Adipose tissue (tissue), 3 donors: ENCODE results near the gene PHAF1. TPM values are rescaled to one million over a fixed set of nuclear protein-coding genes. Genes with fewer than 3 reads are reported as not detected.

Experiments used
- H3K27ac ChIP-seq: one replicate; pipeline ENCODE4 v1.5.1; 2013; ENCODE audit warnings: low read depth, low read length
- WGBS, 3 donors: extraction: QIAGEN DNeasy Blood & Tissue Kit; methylation state at CpG; one replicate each; pipeline ENCODE4 v1.1.7; 2013; 5-methylcytosine and 5-hydroxymethylcytosine counted together
- polyA plus RNA-seq, 3 donors: library from polyadenylated mRNA; stranded (reverse); fragments of 200-250 nt; gene quantifications; one replicate each; pipeline ENCODE4 v1.2.3, GENCODE V29; 2013
- donor health status: healthy with polysubstance abuse.
- donor health status: Bipolar disorder and iron deficiency.
- donor health status: healthy.

The PHAF1 gene
- polyA plus RNA-seq, 3 donors = 4.6 to 6.8 (median 6.6) TPM

DNA sequence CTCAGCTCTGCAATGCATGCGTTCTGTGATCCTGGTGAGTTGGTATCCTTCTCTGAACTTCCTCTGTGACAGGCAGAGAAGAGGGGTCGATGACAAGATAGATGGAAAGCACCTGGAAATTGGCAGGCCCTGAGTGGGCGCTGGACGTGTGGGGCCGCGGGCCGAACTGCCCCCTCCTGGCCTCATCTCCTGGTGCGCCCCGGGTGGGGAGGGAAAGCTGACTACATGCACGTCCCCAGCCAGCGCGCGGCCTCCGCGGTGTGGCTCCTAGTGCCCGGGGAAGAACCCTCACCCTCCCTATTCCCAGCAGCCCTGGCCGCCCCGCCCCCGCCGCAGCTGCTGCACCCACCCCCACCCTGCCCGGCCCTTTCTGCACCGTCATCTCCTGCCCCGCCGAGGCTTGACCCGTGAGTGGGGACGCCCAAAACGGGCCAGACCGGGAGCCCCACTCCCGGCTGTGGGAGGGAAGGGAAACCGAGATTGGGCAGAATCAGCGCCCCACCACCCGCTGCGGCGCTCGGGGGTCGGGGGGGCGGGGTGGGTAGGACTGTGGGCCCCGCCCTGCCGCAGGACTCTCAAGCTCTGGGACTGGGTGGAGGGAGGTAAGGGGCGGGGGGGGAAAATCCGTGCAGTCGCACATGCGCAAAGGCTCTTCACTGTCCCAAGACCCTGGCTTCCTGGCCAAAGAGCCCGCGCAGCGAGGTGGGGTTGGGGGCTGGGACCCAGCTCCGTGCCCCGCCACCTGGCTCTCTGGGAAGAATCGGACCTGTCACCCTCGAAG, 60.6 kb downstream of the PHAF1 start, which contains the start of gene NOL3:
Gene NOL3 (plus strand): TSS at position 371 of the 781 bp plus-strand sequence.
- WGBS, 3 donors = 2 to 3% (median 2%) methylated on average over 44 to 50 of the region's 50 CpGs
- H3K27ac ChIP-seq = no peak within 1 kb of the TSS

DNA sequence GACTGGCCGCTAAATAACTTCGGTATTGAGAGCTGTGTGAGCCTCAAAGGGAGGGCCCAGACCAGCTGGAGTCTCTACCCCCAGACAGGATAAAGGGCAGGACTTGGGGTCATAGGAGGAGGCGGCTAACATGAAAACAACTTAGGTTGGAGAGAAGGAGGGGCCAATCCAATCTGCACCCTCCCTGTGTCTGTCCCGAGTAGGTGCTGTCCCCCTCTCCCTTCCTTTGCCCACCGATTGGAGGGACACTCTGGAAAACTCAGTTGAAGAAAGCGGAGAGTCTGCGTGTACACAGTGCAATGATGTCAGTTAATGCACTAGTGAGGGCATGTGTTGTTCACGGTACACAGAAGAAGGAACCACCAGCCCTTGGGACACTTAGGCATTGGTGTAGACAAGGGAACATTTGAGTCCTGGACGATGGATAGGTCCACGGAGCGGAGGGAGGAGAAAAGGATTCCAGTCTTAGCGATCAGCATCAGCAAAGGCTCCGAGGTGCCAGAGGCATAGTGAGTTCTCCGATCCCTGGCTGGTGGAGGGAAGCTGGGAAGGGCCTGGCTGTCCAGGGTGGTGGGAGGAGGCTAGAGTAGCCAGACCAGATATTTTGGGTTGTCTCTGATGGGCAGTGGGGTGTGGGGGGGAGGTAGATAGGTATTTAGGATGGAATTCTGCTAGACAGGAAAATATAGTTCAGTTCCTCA, 61.4 kb downstream of the PHAF1 start:
- 39 to 48% (median 47%) methylated on average over 14 of the region's 14 CpGs for WGBS, 3 donors

DNA sequence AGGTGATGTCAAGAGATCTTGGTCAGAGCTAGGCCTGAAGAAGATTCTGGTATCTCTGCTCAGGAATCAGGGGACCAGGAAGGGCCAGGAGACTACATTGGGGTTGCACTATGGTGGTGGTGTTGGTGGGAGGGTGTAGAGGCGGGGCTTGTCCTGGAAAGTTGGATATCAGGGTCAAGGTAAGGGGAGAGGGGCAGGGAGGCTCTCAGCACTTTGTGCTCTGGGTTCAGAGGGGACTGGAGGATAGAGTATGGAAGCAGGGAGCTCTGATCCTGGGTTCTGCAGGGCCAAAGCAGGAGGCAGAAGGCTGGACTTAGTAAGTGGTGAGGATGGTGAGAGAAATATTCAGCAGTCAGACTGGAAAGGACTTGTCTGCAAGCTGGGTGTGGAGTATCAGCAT, 63.6 kb downstream of the PHAF1 start:
- WGBS, 3 donors = 75 to 100% (median 100%) methylated on average over 1 of the region's 1 CpG

More for the DNA sequence above, 61.4 kb downstream of the PHAF1 start:
- H3K27ac ChIP-seq = no peak overlapping the region

DNA sequence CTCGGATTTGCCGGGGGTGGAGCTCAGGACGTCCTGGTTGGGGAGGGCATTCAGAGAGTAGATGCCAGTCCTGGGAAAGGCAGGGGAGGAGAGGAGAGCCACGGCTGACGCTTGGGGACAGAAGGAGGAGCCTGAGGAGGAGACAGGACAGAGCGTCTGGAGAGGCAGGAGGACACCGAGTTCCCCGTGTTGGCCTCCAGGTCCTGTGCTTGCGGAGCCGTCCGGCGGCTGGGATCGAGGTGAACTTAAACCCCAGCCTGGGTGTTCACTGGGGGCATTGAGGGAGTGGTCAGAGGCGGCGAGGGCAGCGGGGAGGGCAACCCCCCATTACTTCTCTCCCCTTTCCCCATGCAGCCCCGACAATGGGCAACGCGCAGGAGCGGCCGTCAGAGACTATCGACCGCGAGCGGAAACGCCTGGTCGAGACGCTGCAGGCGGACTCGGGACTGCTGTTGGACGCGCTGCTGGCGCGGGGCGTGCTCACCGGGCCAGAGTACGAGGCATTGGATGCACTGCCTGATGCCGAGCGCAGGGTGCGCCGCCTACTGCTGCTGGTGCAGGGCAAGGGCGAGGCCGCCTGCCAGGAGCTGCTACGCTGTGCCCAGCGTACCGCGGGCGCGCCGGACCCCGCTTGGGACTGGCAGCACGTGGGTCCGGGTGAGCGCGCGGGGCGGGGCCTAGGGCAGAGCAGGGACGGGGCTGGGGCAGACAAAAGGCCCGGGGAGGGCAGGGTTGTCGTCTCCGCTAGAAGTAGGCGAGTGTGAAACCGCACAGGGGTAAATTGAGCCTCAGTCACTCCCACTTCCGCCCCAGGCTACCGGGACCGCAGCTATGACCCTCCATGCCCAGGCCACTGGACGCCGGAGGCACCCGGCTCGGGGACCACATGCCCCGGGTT, 64.3 kb downstream of the PHAF1 start:
- H3K27ac ChIP-seq = no peak overlapping the region
- WGBS, 3 donors = 0 to 6% (median 1%) methylated on average over 66 to 71 of the region's 71 CpGs

More for the DNA sequence above, 63.6 kb downstream of the PHAF1 start:
- no peak overlapping the region for H3K27ac ChIP-seq

DNA sequence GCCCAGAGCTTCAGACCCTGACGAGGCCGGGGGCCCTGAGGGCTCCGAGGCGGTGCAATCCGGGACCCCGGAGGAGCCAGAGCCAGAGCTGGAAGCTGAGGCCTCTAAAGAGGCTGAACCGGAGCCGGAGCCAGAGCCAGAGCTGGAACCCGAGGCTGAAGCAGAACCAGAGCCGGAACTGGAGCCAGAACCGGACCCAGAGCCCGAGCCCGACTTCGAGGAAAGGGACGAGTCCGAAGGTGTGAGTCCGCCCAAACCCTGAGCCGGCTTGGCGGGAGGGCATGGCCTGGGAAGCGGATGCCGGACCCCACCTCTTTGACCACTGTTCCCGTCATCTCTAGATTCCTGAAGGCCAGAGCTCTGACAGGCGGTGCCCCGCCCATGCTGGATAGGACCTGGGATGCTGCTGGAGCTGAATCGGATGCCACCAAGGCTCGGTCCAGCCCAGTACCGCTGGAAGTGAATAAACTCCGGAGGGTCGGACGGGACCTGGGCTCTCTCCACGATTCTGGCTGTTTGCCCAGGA, 65.0 kb downstream of the PHAF1 start:
- no peak overlapping the region for H3K27ac ChIP-seq
- 40 to 63% (median 45%) methylated on average over 29 to 31 of the region's 31 CpGs for WGBS, 3 donors

DNA sequence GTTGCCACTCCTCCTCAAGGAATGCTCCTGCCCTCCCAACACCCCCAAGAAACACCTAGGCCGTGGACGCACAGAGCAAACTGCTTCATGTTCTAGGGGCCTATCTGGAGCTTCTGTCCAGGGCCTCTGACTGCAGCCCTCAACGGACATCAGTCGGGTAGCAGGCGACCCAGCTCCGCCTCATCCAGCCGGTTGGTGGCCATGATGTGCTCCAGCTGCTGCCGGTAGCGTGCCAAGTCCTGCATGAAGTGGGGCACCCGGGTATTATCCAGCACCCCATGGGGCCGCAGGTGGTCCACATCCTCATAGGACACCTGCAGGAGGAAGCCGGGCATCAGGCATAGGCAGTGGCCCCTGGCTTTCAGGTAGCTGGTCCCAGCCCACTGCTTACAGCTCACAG, 66.9 kb downstream of the PHAF1 start:
- H3K27ac ChIP-seq = no peak overlapping the region
- WGBS, 3 donors = 93 to 96% (median 96%) methylated on average over 12 of the region's 12 CpGs

DNA sequence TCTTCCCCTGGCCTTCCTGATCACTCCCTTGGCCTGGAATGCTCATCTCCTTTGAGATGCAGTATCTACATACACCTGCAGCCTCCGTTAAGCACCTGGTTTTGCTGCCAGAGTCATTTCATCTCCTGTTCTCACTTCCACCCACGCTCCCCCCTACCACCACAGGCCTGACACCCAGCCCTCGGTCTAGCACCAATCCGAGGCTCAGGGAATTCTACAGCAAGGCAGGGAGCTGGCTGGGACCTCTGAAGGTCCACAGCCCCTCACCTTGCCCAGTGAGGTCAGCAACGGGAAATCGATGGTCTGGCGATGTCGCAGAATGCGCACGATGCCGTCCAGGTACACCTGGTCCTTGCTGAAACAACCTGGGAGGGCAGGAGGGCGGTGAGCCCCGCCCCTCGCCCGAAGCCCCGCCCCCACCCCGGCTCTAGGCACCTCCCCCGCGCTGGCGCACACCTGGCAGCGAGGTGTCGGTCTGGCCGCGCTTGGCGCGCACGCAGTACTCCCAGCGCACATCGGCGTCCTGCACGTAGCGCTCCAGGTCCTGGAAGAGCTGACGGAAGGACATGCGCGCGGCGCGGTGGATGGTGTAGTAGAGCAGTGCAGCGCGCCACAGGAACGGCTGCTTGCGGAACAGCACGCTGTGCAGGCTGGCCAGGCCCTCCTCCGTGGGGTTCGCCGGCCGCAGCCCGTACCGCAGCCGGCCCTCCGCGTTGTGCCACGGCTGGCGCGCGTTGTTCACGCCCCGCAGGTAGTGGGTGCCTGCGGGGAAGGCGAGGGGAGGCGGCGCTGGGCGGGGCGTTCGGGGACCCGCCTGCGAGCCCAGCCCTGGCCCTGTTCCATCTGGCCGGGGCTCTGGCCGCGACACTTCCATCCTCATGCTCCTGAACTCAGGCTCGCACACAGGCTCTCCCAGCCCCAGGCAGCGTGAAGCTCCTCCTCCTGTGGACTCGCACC, 68.3 kb downstream of the PHAF1 start:
- H3K27ac ChIP-seq = no peak overlapping the region
- WGBS, 3 donors = 2 to 6% (median 5%) methylated on average over 57 to 73 of the region's 73 CpGs

DNA sequence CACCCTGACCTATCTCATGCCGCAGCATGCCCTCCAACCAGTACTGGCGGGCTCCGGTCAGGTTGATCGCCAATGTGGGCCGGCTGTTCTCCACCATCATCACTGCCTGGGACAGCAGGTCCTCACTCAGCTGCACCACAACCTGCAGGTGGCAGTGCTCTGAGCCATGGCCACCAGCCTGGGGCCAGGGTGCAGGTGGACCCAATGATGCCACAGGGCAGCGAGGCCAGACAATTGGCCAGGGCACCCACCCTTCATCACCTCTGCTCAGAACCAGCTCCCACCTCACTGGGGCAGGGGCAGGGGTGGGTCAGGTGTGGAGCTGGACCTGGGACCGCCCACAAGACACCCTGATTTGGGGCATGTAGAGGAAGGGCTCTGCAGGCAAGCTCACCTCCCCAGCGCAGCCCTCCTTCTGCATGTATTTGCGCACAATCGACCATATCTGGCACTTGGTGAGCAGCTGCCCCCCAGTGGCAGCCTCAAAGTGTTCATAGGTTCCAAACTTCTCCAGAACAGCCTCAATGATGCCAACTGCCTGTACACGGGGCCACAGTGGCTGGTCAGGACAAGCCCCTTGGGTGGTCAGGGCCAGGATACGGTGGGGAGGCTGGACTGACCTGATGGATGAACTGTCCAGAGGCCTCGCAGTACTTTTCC, 69.8 kb downstream of the PHAF1 start:
- no peak overlapping the region for H3K27ac ChIP-seq
- 87 to 95% (median 91%) methylated on average over 13 of the region's 13 CpGs for WGBS, 3 donors

DNA sequence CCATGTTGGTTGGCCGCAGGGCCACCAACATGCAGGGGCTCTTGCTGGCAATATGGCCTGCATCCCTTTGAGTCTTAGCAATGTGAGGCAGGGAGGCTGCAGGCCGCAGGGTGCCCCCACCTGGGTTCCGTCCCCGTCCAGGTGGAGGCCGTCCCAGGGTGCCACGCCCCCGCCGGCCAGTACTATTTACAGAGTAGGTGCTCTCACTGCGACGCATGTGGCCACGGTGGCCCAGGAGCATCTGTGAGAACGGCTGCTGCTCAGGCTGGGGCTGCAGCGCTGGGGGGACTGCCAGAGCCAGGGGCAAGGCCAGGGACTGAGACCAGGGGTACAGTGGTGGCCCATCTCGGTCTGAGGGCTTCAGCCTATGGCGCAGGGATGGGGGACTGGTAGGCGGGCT, 70.4 kb downstream of the PHAF1 start:
- H3K27ac ChIP-seq = no peak overlapping the region
- 88 to 95% (median 92%) methylated on average over 16 of the region's 16 CpGs for WGBS, 3 donors

DNA sequence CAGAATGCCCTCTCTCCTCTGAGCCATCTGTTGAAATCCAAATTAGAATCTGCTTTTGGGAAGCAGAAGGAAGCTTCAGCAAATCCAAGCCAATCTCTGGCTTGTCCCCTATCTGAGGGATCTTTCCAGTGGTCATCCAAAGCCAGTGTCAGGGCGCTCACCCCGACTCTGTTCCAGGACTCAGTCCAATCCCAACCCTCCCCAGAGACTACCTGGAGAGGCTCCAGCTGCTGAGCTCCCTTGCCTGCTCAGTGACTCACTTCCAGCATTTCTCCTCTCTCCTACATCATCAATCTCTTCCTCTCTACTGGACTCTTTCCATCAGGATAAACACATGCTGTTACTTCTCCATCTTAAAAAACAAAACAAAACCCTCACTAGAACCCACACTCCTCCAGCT, 71.6 kb downstream of the PHAF1 start:
- no peak overlapping the region for H3K27ac ChIP-seq
- 49 to 55% (median 52%) methylated on average over 2 of the region's 2 CpGs for WGBS, 3 donors

DNA sequence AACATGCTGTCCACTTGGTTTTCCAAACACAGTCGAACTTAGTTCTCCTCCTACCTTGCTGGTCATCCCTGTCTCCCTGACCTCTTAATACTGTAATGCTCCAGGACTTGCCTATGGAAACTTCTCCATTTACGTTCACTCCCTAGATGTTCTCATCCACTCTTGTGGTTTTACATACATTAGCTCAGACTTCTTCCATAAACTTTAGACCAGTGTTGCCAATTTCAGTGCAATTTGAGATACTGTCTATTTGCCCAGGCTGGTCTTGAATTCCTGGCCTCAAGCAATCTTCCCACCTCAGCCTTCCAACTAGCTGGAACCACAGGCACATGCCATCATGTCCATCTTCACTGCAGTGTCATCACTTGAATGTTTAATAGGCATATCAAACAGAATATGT, 72.5 kb downstream of the PHAF1 start:
- WGBS, 3 donors = 67 to 91% (median 72%) methylated on average over 2 of the region's 2 CpGs
- no peak overlapping the region for H3K27ac ChIP-seq

DNA sequence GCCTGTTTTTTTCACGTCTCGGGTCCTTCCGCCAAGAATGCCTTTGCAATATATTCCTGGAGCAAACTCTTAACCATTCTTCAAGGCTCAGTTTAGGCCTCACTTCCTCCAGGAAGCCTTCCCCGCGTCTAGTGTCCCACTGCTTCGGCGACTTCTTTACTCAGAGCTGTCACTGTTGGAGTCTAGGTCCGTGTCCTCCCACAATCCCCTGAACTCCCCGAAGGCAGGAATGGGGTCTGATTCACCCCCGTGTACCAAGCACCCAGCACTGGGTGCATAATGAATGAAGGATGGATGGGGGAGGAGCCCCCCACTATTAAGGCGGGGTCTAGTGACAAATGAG, 73.5 kb downstream of the PHAF1 start:
- 5 to 8% (median 7%) methylated on average over 11 of the region's 11 CpGs for WGBS, 3 donors
- H3K27ac ChIP-seq = no peak overlapping the region

DNA sequence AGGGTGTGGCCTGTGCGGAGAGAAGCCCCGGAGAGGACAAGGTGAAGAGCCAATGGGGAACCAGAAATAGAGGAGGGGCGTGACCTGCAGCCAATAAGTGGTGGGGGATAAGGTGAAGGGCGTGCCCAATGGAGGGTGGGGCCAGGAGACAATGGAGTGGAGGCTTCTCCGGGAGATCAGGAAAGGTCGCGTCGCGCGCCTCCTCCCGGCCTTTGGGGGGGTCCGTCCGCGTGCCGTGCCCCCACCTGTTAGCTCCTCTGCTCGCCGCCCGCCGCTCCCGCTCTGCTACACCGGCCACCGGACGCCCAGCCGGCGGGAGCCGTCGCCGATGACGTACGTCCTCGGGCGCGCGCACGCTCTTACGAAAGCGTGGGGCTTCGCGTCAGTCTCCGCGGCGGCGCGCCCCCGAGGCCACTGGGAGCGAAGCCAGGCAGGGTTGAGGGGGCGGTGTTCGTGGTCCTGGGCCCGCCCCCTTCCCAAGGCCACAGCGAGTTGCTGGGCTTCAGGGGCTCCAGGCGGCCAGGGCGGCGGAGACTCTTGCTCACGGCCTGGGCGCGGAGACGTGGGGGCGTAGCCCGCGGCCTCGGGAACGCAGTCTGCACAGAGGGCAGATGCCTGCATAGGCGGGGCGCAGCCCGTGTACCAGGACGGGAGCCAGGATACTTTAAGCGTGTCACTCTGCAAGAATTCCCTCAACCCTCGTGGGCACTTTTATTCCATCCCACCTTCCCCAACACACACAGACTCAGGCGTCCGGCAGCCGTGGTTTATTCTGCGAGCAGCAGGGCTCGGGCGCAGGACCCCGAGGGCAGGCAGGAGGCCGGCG, 74.1 kb downstream of the PHAF1 start, which contains the start of gene MATCAP1:
Gene MATCAP1 (minus strand): TSS at position 337 of the 826 bp plus-strand sequence. CDS start 3,353 bp downstream, outside the sequence.
- H3K27ac ChIP-seq = no peak within 1 kb of the TSS
- 0% methylated on average over 57 to 77 of the region's 77 CpGs for WGBS, 3 donors

DNA sequence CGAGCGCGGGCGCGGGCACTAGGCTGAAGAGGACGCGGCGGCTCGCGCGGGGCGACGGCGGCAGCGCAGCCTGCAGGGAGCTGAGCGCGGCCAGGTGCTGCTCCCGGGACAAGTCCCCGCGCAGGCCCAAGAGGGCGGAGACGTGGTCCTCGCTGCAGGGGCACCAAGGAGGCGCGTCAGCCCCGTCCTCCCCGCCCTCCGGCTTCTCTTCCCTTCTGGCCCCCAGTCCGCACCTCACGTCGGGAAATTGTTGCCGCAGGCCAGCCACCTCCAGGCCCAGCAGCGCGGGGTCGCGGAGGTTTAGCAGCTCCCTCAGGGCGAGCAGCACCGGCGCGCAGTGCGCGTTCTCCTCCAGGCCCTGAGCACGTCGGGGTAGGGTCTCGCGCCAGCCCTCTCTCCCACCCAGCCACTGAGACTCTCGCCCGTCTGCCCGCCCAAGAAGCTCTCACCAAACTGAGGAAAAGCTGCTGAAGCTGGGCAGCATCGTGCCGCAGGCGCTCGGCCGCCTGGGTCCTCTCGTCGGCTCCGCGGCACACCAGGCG, 74.8 kb downstream of the PHAF1 start:
- 8 to 11% (median 10%) methylated on average over 48 to 59 of the region's 59 CpGs for WGBS, 3 donors
- no peak overlapping the region for H3K27ac ChIP-seq

DNA sequence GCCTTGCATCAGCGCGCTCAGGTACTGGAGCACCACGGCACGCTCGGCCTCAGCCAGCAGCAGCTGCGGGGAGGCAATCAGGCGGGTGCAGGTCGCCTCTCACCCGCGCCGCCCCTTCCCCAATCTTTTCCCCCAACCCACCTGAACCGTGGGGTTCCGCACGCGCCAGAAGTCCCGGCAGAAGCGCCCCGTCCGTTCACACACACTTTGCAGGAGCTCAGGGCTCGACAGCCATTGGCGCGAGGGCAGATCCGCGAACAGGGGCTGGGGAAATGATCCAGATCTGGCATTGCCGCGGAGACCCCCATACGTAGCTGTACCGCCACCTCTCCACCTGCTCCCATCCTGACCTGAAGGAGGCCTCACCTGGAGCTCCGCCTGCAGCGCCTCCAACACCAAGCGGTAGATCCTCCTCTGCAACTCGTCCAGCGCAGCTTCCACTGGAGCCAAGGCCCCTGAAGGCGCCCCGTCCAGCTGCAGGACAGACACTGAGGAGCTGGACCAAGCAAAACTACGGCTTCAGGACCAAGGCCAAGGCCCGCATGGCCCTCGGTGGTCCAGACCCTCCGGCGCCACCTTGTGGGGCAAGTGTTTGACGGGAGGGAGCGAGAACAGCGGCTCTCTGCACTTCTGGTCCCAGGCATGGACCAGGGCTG, 75.4 kb downstream of the PHAF1 start:
- 12 to 21% (median 17%) methylated on average over 41 to 43 of the region's 43 CpGs for WGBS, 3 donors
- no peak overlapping the region for H3K27ac ChIP-seq
